ENCODE results near the gene PRAMEF20. TPM values are rescaled to one million over a fixed set of nuclear protein-coding genes. Genes with fewer than 3 reads are reported as not detected.
"Not testable (repeated sequence)": the region's sequence is repeated elsewhere in the genome, so short reads cannot be mapped to it uniquely, and the experiment has no call there.

PRAMEF20 gene
- not detected for total RNA-seq

- POLR2A ChIA-PET, CTCF ChIA-PET: not testable (repeated sequence)
Measured at GRCh38 chr1:13410150-13410549, at the start of gene PRAMEF20. Gene PRAMEF20, plus strand, starts transcription at chr1:13410450. Its CDS starts 5,905 bp downstream, at chr1:13416355.

GRCh38 chr1:13362364-13362763, 47.9 kb upstream of the PRAMEF20 start:
- CTCF ChIA-PET, POLR2A ChIA-PET: not testable (repeated sequence)

GRCh38 chr1:13364928-13365327, 45.3 kb upstream of the PRAMEF20 start:
- POLR2A ChIA-PET, CTCF ChIA-PET: not testable (repeated sequence)

- CTCF ChIA-PET, POLR2A ChIA-PET: not testable (repeated sequence)
Measured at GRCh38 chr1:13366536-13366935, 43.7 kb upstream of the PRAMEF20 start.

- POLR2A ChIA-PET, CTCF ChIA-PET: not testable (repeated sequence)
Measured at GRCh38 chr1:13368544-13368943, 41.7 kb upstream of the PRAMEF20 start.

GRCh38 chr1:13378983-13379382, 31.3 kb upstream of the PRAMEF20 start:
- POLR2A ChIA-PET, CTCF ChIA-PET: not testable (repeated sequence)

- CTCF ChIA-PET, POLR2A ChIA-PET: not testable (repeated sequence)
Measured at GRCh38 chr1:13380380-13380779, 29.9 kb upstream of the PRAMEF20 start.

GRCh38 chr1:13389332-13389731, 20.9 kb upstream of the PRAMEF20 start, which contains the start of gene PRAMEF17:
Gene PRAMEF17, plus strand, starts transcription at chr1:13389632. Its CDS starts 26 bp downstream, at chr1:13389658.
- CTCF ChIA-PET = interaction anchor here (0.6 kb wide), 1 partner anchor 166 kb away, joined by 3 read pairs; no protein-coding TSS in a partner anchor
- POLR2A ChIA-PET = not testable (repeated sequence)

GRCh38 chr1:13393004-13393403, 17.2 kb upstream of the PRAMEF20 start:
- CTCF ChIA-PET, POLR2A ChIA-PET: not testable (repeated sequence)

- POLR2A ChIA-PET, CTCF ChIA-PET: not testable (repeated sequence)
Measured at GRCh38 chr1:13394761-13395160, 15.5 kb upstream of the PRAMEF20 start.

GRCh38 chr1:13395311-13395710, 14.9 kb upstream of the PRAMEF20 start:
- POLR2A ChIA-PET, CTCF ChIA-PET: not testable (repeated sequence)

- ChIA-PET POLR2A (no interaction called here), CTCF (no interaction called here)
Measured at GRCh38 chr1:13407811-13408210, 2.4 kb upstream of the PRAMEF20 start.

GRCh38 chr1:13430495-13430894, 20.2 kb downstream of the PRAMEF20 start:
- POLR2A ChIA-PET = no interaction called here
- CTCF ChIA-PET = no interaction called here

- CTCF ChIA-PET = no interaction called here
- POLR2A ChIA-PET = no interaction called here
Measured at GRCh38 chr1:13432251-13432650, 22.0 kb downstream of the PRAMEF20 start.

- POLR2A ChIA-PET, CTCF ChIA-PET: not testable (repeated sequence)
Measured at GRCh38 chr1:13433694-13434358, 23.6 kb downstream of the PRAMEF20 start.

GRCh38 chr1:13435458-13435857, 25.2 kb downstream of the PRAMEF20 start:
- POLR2A ChIA-PET = no interaction called here
- CTCF ChIA-PET = no interaction called here

GRCh38 chr1:13439104-13439783, 29.0 kb downstream of the PRAMEF20 start:
- CTCF ChIA-PET, POLR2A ChIA-PET: not testable (repeated sequence)

- CTCF ChIA-PET = no interaction called here
- POLR2A ChIA-PET = no interaction called here
Measured at GRCh38 chr1:13443335-13443979, 33.2 kb downstream of the PRAMEF20 start.

- POLR2A ChIA-PET = no interaction called here
- CTCF ChIA-PET = no interaction called here
Measured at GRCh38 chr1:13450204-13450603, 40.0 kb downstream of the PRAMEF20 start.

- POLR2A ChIA-PET = interaction anchor here (0.5 kb wide), 1 partner anchor 21 kb away, joined by 6 read pairs; no protein-coding TSS in a partner anchor
- CTCF ChIA-PET = no interaction called here
Measured at GRCh38 chr1:13451399-13451965, 41.2 kb downstream of the PRAMEF20 start.

Measured in activated CD8-positive, alpha-beta memory T cell treated with anti-CD3 and anti-CD28 coated beads for 36 hours (primary cell).